Stimulated activated naive CD8-positive, alpha-beta T cell treated with anti-CD3 and anti-CD28 coated beads, Interleukin-15, amount 100 ng/mL, for 72 hours (primary cell): ENCODE data around the gene PRSS35.
"Not testable (repeated sequence)": the region's sequence is repeated elsewhere in the genome, so short reads cannot be mapped to it uniquely, and the experiment has no call there.

Source experiments
- ATAC-seq: fragments of 150-1000 bp; cut with Tn5 transposase; 2 replicates; pipeline ENCODE4 v1.10.0; 2021; ENCODE audit warnings: mild to moderate bottlenecking, moderate library complexity
- DNase-seq, 2 donors: peaks; one replicate each; pipeline ENCODE4 v3.0.0; 2021 to 2022
- H3K27ac Mint-ChIP-seq, 2 donors: one replicate each; pipeline ENCODE4 v1.8.0; 2022; ENCODE audit warnings: mild to moderate bottlenecking in 2 of 2, mixed read lengths in 2 of 2, moderate library complexity in 2 of 2
- H3K27me3 Mint-ChIP-seq: one replicate; pipeline ENCODE4 v1.8.0; 2022; ENCODE audit warnings: mixed read lengths
- H3K4me1 Mint-ChIP-seq: one replicate; pipeline ENCODE4 v1.8.0; 2022; ENCODE audit warnings: mild to moderate bottlenecking, mixed read lengths
- H3K4me3 Mint-ChIP-seq, 2 donors: one replicate each; pipeline ENCODE4 v1.8.0; 2022; ENCODE audit warnings: mild to moderate bottlenecking in 2 of 2, mixed read lengths in 2 of 2, moderate library complexity in 1 of 2
- H3K9me3 Mint-ChIP-seq, 2 donors: one replicate each; pipeline ENCODE4 v1.8.0; 2022; ENCODE audit warnings: mixed read lengths in 2 of 2

PRSS35 gene

DNA sequence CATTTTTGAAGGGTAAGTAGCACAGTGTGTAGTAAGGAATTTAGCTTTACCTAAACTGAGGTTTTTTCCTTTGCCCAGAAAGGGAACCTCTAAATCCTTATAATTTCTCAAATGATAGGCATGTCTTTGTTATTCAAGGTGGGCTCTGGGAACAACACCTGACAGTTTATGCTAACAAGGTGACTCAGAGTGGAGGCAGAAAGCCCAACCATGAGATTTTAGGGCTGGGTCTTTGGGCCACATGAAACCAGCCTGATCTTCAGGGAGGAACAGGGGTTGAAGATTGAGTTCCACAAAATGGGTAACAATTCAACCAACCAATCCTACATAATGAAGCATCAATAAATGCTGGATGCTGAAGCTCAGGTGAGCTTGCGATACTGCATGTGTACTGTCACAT, 46.6 kb downstream of the PRSS35 start:
- H3K4me3 Mint-ChIP-seq = no peak overlapping the region
- DNase-seq (no peak), ATAC-seq (no peak)
- H3K27me3 Mint-ChIP-seq = no peaks in the 10 kb centered on the region
- H3K4me1 Mint-ChIP-seq = no peaks in the 10 kb centered on the region
- no peak overlapping the region for H3K27ac Mint-ChIP-seq
- H3K9me3 Mint-ChIP-seq = peaks cover 9 to 15% of the 10 kb centered on the region in 2 donors

- not testable (repeated sequence) for ATAC-seq, DNase-seq, H3K4me1 Mint-ChIP-seq
Measured at GRCh38 chr6:83571663-83572185, 59.4 kb downstream of the PRSS35 start.

DNA sequence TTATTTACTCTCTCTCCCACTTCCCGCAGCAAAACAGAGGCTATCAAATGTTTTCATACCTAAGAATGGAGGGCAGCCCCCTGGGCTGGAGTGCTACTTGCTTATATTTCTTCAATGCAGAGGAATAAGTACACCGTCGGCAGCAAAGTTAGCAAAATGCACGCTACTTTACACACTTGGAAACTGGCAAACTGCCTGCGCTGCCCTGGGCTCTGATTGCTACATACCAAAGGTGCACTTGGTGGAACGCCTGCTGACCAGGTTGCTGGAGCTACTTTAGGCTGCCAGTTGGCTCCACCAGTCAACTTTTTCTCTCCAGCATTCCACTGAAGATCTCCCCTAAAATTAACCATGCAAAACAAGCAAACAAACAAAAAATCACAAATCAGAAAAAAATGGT, 62.4 kb downstream of the PRSS35 start:
- Mint-ChIP-seq H3K9me3 (peaks cover 0 to 4% of the 10 kb centered on the region in 2 donors), H3K4me3 (no peak overlapping the region)

More at GRCh38 chr6:83571663-83572185, 59.4 kb downstream of the PRSS35 start:
- H3K27ac Mint-ChIP-seq, H3K27me3 Mint-ChIP-seq, H3K4me3 Mint-ChIP-seq, H3K9me3 Mint-ChIP-seq: not testable (repeated sequence)

More for the DNA sequence above, 62.4 kb downstream of the PRSS35 start:
- no peak overlapping the region for H3K27ac Mint-ChIP-seq
- H3K27me3 Mint-ChIP-seq = no peaks in the 10 kb centered on the region
- ATAC-seq = no peak
- no peak for DNase-seq
- H3K4me1 Mint-ChIP-seq = no peaks in the 10 kb centered on the region
